Erythroblast (primary cell): Measurements from ENCODE around the gene IAH1.

Source experiments
- GATA1 ChIP-seq: IDR thresholded peaks from 2 replicates; pipeline ENCODE4 v1.6.1; 2011; ENCODE audit warnings: low read depth, mild to moderate bottlenecking, control low read depth, low read length, moderate library complexity
- POLR2A ChIP-seq: IDR thresholded peaks from 2 replicates; pipeline ENCODE4 v1.6.1; 2011; ENCODE audit warnings: mild to moderate bottlenecking, low read length

- no peak for TF ChIP-seq POLR2A
- no peak for TF ChIP-seq GATA1
These were observed 32.8 kb upstream of the IAH1 start for GRCh38 chr2:9441556-9441955.
